Left lung (tissue), 10 donors: ENCODE measurements around the gene COL16A1. TPM values are rescaled to one million over a fixed set of nuclear protein-coding genes. Genes with fewer than 3 reads are reported as not detected.

ENCODE experiments used
- ATAC-seq: fragments of 200-7000 bp; cut with Tn5 transposase; one replicate; pipeline ENCODE4 v1.9.1; 2020; ENCODE audit warnings: moderate library complexity
- DNase-seq, 4 donors: peaks; one replicate each; pipeline ENCODE4 v3.0.0-alpha.2; 2013 to 2020
- H3K27ac ChIP-seq, 2 donors: fragments of 200-600 bp; sonication (generic) in 1 of 2; one replicate each; pipeline versions ENCODE4 v1.5.0 to v1.8.0; 2020 to 2021
- H3K27me3 ChIP-seq, 2 donors: fragments of 200-600 bp; sonication (generic) in 1 of 2; one replicate each; pipeline versions ENCODE4 v1.5.0 to v1.8.0; 2020 to 2021
- H3K36me3 ChIP-seq, 2 donors: fragments of 200-600 bp; sonication (generic) in 1 of 2; one replicate each; pipeline versions ENCODE4 v1.5.0 to v1.8.0; 2020 to 2021
- H3K4me1 ChIP-seq, 2 donors: fragments of 200-600 bp; one replicate each; pipeline ENCODE4 v1.8.0; 2021
- H3K4me3 ChIP-seq, 2 donors: fragments of 200-600 bp; sonication (generic) in 1 of 2; one replicate each; pipeline versions ENCODE4 v1.5.0 to v1.8.0; 2020 to 2021; ENCODE audit warnings: mild to moderate bottlenecking in 1 of 2
- H3K9me3 ChIP-seq, 2 donors: fragments of 200-600 bp; sonication (generic) in 1 of 2; one replicate each; pipeline versions ENCODE4 v1.5.0 to v1.8.0; 2020 to 2021
- CTCF ChIP-seq, 2 donors: fragments of 200-600 bp; sonication (generic) in 1 of 2; IDR thresholded peaks; one replicate each; pipeline versions ENCODE4 v1.5.0 to v1.8.0; 2021; ENCODE audit warnings: antibody characterized with exemption in 2 of 2
- intact Hi-C, 2 donors: fragments of 100-400 bp; cut with DNase I; formaldehyde crosslinking; loops; one replicate each; pipeline versions ENCODE4 v1.11.2 to v1.14.2; 2022
- polyA plus RNA-seq, 6 donors: library from polyadenylated mRNA; unstranded; fragments of 120-200 nt; gene quantifications; one replicate each; pipeline ENCODE4 v1.2.1, GENCODE V29; 2013; ENCODE audit not compliant: insufficient read length in 6 of 6
- total RNA-seq, 2 donors: library from RNA; stranded (reverse); fragmentation: NEBNext Ultra II Directional; extraction: Animal tissue kit (Norgen Biotek cat#: 25700); gene quantifications; one replicate each; pipeline ENCODE4 v1.2.1, GENCODE V29; 2021
- donor health status: DM: no; HTN: yes; CAD: no.
- donor health status: DM: no; HTN: no; CAD: no.

COL16A1 gene
- total and polyA plus RNA-seq, 8 donors: 64.8 to 177 (median 118) TPM

GRCh38 chr1:31646259-31646960 is 57.4 kb downstream of the COL16A1 start:
- H3K27ac ChIP-seq: no peak overlapping the region
- ATAC-seq: no peak
- H3K27me3 ChIP-seq: no peaks in the 10 kb centered on the region
- H3K4me1 ChIP-seq: peaks cover 13 to 34% of the 10 kb centered on the region in 2 donors
- no peak for DNase-seq
- H3K9me3 ChIP-seq: no peaks in the 10 kb centered on the region
- H3K4me3 ChIP-seq: no peak overlapping the region
- no peaks in the 10 kb centered on the region for H3K36me3 ChIP-seq
- intact Hi-C loops: no loop called here
- TF ChIP-seq CTCF (IDR thresholded peaks at IDR 0.05): no peak

- TF ChIP-seq CTCF (IDR thresholded peaks at IDR 0.05): no peak
- ATAC-seq: no peak
- intact Hi-C loops: no loop called here
- Histone ChIP-seq H3K9me3 (no peaks in the 10 kb centered on the region), H3K4me1 (peaks cover 14 to 46% of the 10 kb centered on the region in 2 donors), H3K27me3 (no peaks in the 10 kb centered on the region), H3K4me3 (peak overlapping the region; percentile 70 to 72), H3K27ac (peak overlapping the region; percentile 97 to 98), H3K36me3 (no peaks in the 10 kb centered on the region)
- peak in 1 of 4 donors; percentile 94 for DNase-seq
Observed at GRCh38 chr1:31645274-31645568, 58.6 kb downstream of the COL16A1 start.

- TF ChIP-seq CTCF (IDR thresholded peaks at IDR 0.05): no peak
- ATAC-seq: peak; percentile 93
- peak; percentile 97 to 100 (median 99) for DNase-seq
- no peaks in the 10 kb centered on the region for H3K36me3 ChIP-seq
- H3K27ac ChIP-seq: peak within 1 kb of the TSS; percentile 97 to 98
- H3K27me3 ChIP-seq: no peaks in the 10 kb centered on the region
- peaks cover 19 to 51% of the 10 kb centered on the region in 2 donors for H3K4me1 ChIP-seq
- intact Hi-C loops: no loop called here
- H3K4me3 ChIP-seq: peak within 1 kb of the TSS; percentile 70 to 72
- H3K9me3 ChIP-seq: no peaks in the 10 kb centered on the region
Observed at GRCh38 chr1:31644560-31645273, 59.1 kb downstream of the COL16A1 start, which contains the start of gene PEF1. Gene PEF1, minus strand, starts transcription at chr1:31644876. Its CDS starts 12 bp downstream, at chr1:31644864.

GRCh38 chr1:31643976-31644559 is 59.7 kb downstream of the COL16A1 start:
- H3K36me3 ChIP-seq: no peaks in the 10 kb centered on the region
- DNase-seq: no peak
- ATAC-seq: no peak
- H3K4me1 ChIP-seq: peaks cover 23 to 58% of the 10 kb centered on the region in 2 donors
- TF ChIP-seq CTCF (IDR thresholded peaks at IDR 0.05): no peak
- H3K4me3 ChIP-seq: peak overlapping the region; percentile 70 to 72
- H3K27me3 ChIP-seq: no peaks in the 10 kb centered on the region
- no peaks in the 10 kb centered on the region for H3K9me3 ChIP-seq
- intact Hi-C loops: no loop called here
- peak overlapping the region; percentile 97 to 98 for H3K27ac ChIP-seq

- H3K36me3 ChIP-seq: no peaks in the 10 kb centered on the region
- intact Hi-C loops: no loop called here
- H3K4me1 ChIP-seq: peaks cover 23 to 70% of the 10 kb centered on the region in 2 donors
- DNase-seq (no peak), ATAC-seq (no peak)
- H3K27me3 ChIP-seq: no peaks in the 10 kb centered on the region
- H3K27ac ChIP-seq: no peak overlapping the region
- H3K4me3 ChIP-seq: no peak overlapping the region
- no peaks in the 10 kb centered on the region for H3K9me3 ChIP-seq
- no peak for TF ChIP-seq CTCF (IDR thresholded peaks at IDR 0.05)
Observed at GRCh38 chr1:31642897-31643296, 60.9 kb downstream of the COL16A1 start.
